ENCODE measurements around the gene CDIPT. TPM values are rescaled to one million over a fixed set of nuclear protein-coding genes. Genes with fewer than 3 reads are reported as not detected.
A peak's percentile ranks its signal among the peaks of the same experiment; 100 is the strongest.

Gene CDIPT
- total RNA-seq, 1 experiment from 2014 or later, result 57.1 TPM

- POLR2A ChIA-PET, result no interaction called here
- peaks cover 31% of the 10 kb centered on the region for H3K4me1 ChIP-seq
Measured at GRCh38 chr16:29831490-29831889, 31.5 kb downstream of the CDIPT start.

GRCh38 chr16:29830774-29831173 lies 32.3 kb downstream of the CDIPT start:
- ChIA-PET POLR2A (no interaction called here), CTCF (no interaction called here)
- Mint-ChIP-seq H3K27ac (ENCODE audit: unreplicated experiment) (peak overlapping the region; percentile 89), H3K36me3 (ENCODE audit: insufficient read depth, unreplicated experiment) (peaks cover 24% of the 10 kb centered on the region), H3K4me3 (ENCODE audit: unreplicated experiment) (peak overlapping the region; percentile 59), H3K27me3 (ENCODE audit: insufficient read depth, unreplicated experiment) (no peaks in the 10 kb centered on the region), H3K9me3 (ENCODE audit: unreplicated experiment) (no peaks in the 10 kb centered on the region), H3K4me1 (ENCODE audit: low read depth, unreplicated experiment) (peaks cover 20% of the 10 kb centered on the region)
- TF ChIP-seq, protein P1, sequence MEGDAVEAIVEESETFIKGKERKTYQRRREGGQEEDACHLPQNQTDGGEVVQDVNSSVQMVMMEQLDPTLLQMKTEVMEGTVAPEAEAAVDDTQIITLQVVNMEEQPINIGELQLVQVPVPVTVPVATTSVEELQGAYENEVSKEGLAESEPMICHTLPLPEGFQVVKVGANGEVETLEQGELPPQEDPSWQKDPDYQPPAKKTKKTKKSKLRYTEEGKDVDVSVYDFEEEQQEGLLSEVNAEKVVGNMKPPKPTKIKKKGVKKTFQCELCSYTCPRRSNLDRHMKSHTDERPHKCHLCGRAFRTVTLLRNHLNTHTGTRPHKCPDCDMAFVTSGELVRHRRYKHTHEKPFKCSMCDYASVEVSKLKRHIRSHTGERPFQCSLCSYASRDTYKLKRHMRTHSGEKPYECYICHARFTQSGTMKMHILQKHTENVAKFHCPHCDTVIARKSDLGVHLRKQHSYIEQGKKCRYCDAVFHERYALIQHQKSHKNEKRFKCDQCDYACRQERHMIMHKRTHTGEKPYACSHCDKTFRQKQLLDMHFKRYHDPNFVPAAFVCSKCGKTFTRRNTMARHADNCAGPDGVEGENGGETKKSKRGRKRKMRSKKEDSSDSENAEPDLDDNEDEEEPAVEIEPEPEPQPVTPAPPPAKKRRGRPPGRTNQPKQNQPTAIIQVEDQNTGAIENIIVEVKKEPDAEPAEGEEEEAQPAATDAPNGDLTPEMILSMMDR (IDR thresholded peaks at IDR 0.05; ENCODE audit: insufficient read depth in 1 of 2, low read depth in 1 of 2, low read length in 1 of 2, severe bottlenecking in 1 of 2, unreplicated experiment in 1 of 2), result no peak
- H3K36me3 ChIP-seq (ENCODE audit: control insufficient read depth, insufficient read depth, low read length), result 0 out of 2 replicates have a peak, but pooled peaks cover 2% of the 10 kb centered on the region
- no TSS peak for BruUV-seq (replicated peaks)
- no peaks in the 10 kb centered on the region for H3K27me3 ChIP-seq (replicated peaks; ENCODE audit: control insufficient read depth, insufficient read depth, low read length)
- H3K4me3 ChIP-seq (ENCODE audit: low read depth, low read length), result no peak overlapping the region
- H3K4me1 ChIP-seq, result peaks cover 37% of the 10 kb centered on the region
- DNase-seq, result no peak
- H3K9me3 ChIP-seq, result no peaks in the 10 kb centered on the region
- intact Hi-C loops (cut with micrococcal nuclease; ENCODE audit: unreplicated experiment), result no loop called here

More at GRCh38 chr16:29831490-29831889, 31.5 kb downstream of the CDIPT start:
- Mint-ChIP-seq H3K4me3 (ENCODE audit: unreplicated experiment) (no peak overlapping the region), H3K27ac (ENCODE audit: unreplicated experiment) (peak overlapping the region; percentile 89), H3K27me3 (ENCODE audit: insufficient read depth, unreplicated experiment) (no peaks in the 10 kb centered on the region), H3K4me1 (ENCODE audit: low read depth, unreplicated experiment) (peaks cover 20% of the 10 kb centered on the region), H3K9me3 (ENCODE audit: unreplicated experiment) (no peaks in the 10 kb centered on the region), H3K36me3 (ENCODE audit: insufficient read depth, unreplicated experiment) (peaks cover 25% of the 10 kb centered on the region)
- TF ChIP-seq, protein P1 (IDR thresholded peaks at IDR 0.05; ENCODE audit: insufficient read depth in 1 of 2, low read depth in 1 of 2, low read length in 1 of 2, severe bottlenecking in 1 of 2, unreplicated experiment in 1 of 2), result no peak
- 0 out of 2 replicates have a peak, but pooled peaks cover 2% of the 10 kb centered on the region for H3K36me3 ChIP-seq (ENCODE audit: control insufficient read depth, insufficient read depth, low read length)
- DNase-seq, result no peak
- CTCF ChIA-PET, result no interaction called here
- H3K27me3 ChIP-seq (replicated peaks; ENCODE audit: control insufficient read depth, insufficient read depth, low read length), result no peaks in the 10 kb centered on the region
- BruUV-seq (replicated peaks), result no TSS peak
- H3K9me3 ChIP-seq, result no peaks in the 10 kb centered on the region
- no peak overlapping the region for H3K4me3 ChIP-seq (ENCODE audit: low read depth, low read length)
- intact Hi-C loops (cut with micrococcal nuclease; ENCODE audit: unreplicated experiment), result no loop called here

GRCh38 chr16:29826342-29826695 lies 36.7 kb downstream of the CDIPT start:
- ChIA-PET POLR2A (no interaction called here), CTCF (interaction anchor here (1.0 to 1.5 kb wide), 2 partner anchors 17 to 23 kb away, joined by 3 to 7 read pairs; no protein-coding TSS in a partner anchor)
- H3K4me1 ChIP-seq, result peaks cover 54% of the 10 kb centered on the region
- no peak overlapping the region for H3K4me3 ChIP-seq (ENCODE audit: low read depth, low read length)
- Mint-ChIP-seq H3K27me3 (ENCODE audit: insufficient read depth, unreplicated experiment) (no peaks in the 10 kb centered on the region), H3K4me3 (ENCODE audit: unreplicated experiment) (no peak overlapping the region), H3K27ac (ENCODE audit: unreplicated experiment) (peak overlapping the region; percentile 83), H3K9me3 (ENCODE audit: unreplicated experiment) (no peaks in the 10 kb centered on the region), H3K36me3 (ENCODE audit: insufficient read depth, unreplicated experiment) (peaks cover 22% of the 10 kb centered on the region), H3K4me1 (ENCODE audit: low read depth, unreplicated experiment) (peaks cover 27% of the 10 kb centered on the region)
- no peaks in the 10 kb centered on the region for H3K9me3 ChIP-seq
- H3K36me3 ChIP-seq (ENCODE audit: control insufficient read depth, insufficient read depth, low read length), result no peaks in the 10 kb centered on the region
- H3K27me3 ChIP-seq (replicated peaks; ENCODE audit: control insufficient read depth, insufficient read depth, low read length), result no peaks in the 10 kb centered on the region
- intact Hi-C loops (cut with micrococcal nuclease; ENCODE audit: unreplicated experiment), result no loop called here
- no peak for DNase-seq
- TF ChIP-seq, protein P1 (IDR thresholded peaks at IDR 0.05; ENCODE audit: insufficient read depth in 1 of 2, low read depth in 1 of 2, low read length in 1 of 2, severe bottlenecking in 1 of 2, unreplicated experiment in 1 of 2), result no peak
- no TSS peak for BruUV-seq (replicated peaks)
